ENCODE measurements around the gene GNB3.
A peak's percentile ranks its signal among the peaks of the same experiment; 100 is the strongest.
"Not testable (repeated sequence)": the region's sequence is repeated elsewhere in the genome, so short reads cannot be mapped to it uniquely, and the experiment has no call there.

Gene GNB3

DNA sequence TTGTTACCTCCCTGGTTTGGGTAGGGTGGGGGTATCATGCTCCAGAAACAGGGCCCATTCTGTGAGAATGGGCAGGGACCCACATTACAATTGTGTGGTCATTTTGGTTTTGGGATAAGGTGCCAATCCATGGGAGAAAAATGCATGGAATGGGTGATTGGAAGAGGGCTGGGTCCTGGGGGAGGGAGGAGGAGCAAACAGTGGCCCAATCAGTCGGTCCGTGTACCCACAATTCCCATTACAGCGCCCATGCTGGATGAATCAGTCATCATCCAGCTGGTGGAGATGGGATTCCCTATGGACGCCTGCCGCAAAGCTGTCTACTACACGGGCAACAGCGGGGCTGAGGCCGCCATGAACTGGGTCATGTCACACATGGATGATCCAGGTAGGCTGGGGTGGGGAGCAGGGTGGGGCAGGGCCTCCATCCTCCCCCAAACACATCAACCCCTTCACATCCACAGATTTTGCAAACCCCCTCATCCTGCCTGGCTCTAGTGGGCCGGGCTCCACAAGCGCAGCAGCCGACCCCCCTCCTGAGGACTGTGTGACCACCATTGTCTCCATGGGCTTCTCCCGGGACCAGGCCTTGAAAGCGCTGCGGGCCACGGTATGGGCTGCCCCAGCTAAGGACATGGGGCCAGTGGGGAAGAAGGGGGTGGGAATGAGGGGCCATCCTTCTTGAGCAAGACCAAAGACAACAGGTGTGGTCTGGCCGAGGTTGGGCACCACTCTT lies 23.0 kb downstream of the GNB3 start:
- DNase-seq, result no peak

GRCh38 chr12:6865307-6865706 lies 24.6 kb downstream of the GNB3 start:
- not testable (repeated sequence) for DNase-seq

DNA sequence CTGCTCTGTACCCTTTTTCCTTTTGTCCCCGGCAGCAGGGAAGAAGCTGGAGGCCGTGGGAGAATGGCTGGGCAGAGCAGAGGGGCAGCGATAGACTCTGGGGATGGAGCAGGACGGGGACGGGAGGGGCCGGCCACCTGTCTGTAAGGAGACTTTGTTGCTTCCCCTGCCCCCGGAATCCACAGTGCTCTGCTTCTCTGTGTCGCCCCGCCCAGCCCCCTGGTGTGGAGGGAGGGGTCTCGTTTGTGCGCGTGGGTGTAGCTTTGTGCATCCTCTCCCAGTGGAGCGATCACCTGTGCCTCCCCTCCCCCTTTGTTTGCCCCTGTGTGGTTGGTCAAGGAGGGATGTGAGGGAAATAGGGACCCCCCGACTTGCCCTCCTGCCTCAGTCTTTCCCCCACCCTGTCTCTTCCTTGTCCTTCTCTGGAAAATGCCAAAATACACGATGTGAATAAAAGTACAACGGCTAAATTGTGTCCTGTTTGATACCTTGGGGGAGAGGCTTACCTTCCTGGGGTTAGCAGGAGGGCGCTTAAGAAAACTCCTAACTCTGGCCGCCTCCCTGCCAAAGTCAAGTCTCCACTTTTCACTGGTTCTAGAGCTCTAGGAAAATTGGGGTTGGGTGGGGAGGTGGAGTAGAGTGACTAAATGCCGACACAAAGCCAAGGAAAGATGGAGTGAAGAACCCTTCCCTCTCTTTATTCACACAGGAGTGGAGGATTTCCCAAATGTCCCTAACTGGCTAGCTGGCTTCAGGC lies 25.6 kb downstream of the GNB3 start:
- DNase-seq, result no peak

GRCh38 chr12:6866920-6867412 lies 26.2 kb downstream of the GNB3 start:
- DNase-seq, result no peak

DNA sequence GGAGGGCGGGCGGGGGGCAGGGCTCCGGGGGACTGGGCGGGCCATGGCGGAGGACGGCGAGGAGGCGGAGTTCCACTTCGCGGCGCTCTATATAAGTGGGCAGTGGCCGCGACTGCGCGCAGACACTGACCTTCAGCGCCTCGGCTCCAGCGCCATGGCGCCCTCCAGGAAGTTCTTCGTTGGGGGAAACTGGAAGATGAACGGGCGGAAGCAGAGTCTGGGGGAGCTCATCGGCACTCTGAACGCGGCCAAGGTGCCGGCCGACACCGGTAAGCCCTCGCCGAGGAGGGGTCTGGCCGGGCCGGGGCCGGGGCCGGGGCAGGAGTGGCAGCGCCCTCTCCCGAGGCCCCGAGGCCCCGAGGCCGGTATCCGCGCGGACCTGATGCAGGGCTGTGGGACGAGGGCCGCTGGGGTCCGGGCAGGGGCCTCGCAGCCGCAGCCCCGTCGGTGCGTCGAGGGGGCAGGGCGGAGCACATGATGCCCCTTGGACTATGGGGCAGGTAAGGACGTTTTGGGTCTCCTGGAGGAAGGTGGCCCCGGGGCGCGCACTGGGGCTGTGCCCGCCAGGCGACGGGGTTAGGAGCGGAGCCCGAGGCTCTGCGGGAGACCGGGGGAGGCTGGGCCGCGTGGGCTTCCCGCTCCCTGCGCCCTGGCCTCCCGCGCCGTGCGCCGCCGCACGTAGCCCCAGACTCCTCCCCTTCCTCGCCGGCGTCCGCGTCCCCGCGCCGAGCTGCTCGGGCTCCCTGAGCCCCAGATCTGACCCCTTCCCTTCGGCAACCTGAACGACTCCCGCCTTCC lies 26.9 kb downstream of the GNB3 start, which contains the start of gene TPI1:
TSS of gene TPI1 (plus strand) at position 119 of the 798 bp plus-strand sequence. CDS start at position 155, 36 bp downstream.
- DNase-seq, result peak; percentile 60

DNA sequence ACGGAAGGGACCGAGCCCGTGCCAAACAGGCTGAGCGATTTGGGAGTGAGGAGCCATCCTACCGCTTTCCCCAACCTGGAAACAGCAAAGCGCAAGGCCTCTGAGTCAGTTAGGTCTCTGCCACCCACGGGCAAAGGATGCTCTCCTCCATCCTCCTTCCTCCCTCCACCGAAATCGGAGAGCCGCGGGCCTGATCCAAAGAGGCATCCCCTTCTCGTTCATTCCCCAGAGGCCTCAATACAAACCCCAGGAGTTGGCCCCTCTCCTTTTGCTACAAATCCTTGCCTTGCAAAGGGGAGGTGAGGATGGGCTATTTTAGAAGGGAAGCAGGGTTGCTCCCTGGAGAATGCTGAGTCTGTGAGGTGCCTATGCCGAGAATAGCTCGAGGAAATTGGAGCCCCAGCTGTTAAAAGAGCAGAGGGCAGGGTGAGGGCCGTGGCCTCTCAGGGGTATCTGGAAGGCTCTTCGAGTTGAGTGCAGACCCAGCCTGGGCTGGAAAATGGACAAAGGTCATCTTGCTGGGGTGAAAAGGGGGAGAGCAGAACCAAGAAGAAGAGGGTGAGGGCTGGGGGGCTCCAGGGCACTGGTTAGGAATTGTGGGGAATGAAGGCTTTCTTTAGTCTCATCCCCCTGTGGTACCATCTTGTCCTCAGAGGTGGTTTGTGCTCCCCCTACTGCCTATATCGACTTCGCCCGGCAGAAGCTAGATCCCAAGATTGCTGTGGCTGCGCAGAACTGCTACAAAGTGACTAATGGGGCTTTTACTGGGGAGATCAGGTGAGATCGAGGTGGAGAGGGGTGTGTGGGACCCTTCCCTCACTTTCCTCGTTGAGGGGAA lies 27.7 kb downstream of the GNB3 start:
- DNase-seq, result no peak

DNA sequence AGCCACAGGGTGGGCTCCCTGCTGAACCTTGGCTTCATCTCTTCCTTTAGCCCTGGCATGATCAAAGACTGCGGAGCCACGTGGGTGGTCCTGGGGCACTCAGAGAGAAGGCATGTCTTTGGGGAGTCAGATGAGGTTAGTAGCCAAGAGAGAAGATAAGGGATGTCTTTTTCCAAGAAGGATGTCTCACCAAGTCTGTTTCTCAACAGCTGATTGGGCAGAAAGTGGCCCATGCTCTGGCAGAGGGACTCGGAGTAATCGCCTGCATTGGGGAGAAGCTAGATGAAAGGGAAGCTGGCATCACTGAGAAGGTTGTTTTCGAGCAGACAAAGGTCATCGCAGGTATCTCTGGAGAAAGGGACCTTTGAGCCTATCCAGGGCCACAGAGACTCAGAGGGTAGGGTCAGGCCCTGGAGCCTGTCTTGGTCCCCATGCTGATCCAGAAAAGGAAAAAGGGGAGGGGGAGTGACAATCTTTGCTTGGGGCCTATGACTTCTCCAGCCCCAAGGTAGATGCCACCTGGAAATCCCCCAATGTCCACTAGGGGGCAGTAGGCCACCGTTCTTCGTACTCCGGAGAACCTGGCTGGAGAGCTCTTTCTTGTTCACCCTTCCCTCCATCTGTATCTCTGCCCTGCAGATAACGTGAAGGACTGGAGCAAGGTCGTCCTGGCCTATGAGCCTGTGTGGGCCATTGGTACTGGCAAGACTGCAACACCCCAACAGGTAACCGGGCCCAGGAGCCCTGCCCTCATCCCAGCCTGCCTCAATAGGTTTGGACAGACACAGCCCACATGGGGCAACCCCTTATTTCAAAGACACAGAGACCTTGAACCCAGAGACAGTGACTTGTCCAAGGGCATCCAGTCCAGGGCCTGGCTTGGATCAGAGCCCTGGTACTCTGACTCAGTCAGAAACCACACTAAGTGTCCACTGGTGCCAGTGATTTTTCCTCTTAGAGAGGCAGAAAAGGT lies 28.6 kb downstream of the GNB3 start:
- DNase-seq, result peak; percentile 78

GRCh38 chr12:6870304-6870703 lies 29.6 kb downstream of the GNB3 start:
- DNase-seq, result not testable (repeated sequence)

DNA sequence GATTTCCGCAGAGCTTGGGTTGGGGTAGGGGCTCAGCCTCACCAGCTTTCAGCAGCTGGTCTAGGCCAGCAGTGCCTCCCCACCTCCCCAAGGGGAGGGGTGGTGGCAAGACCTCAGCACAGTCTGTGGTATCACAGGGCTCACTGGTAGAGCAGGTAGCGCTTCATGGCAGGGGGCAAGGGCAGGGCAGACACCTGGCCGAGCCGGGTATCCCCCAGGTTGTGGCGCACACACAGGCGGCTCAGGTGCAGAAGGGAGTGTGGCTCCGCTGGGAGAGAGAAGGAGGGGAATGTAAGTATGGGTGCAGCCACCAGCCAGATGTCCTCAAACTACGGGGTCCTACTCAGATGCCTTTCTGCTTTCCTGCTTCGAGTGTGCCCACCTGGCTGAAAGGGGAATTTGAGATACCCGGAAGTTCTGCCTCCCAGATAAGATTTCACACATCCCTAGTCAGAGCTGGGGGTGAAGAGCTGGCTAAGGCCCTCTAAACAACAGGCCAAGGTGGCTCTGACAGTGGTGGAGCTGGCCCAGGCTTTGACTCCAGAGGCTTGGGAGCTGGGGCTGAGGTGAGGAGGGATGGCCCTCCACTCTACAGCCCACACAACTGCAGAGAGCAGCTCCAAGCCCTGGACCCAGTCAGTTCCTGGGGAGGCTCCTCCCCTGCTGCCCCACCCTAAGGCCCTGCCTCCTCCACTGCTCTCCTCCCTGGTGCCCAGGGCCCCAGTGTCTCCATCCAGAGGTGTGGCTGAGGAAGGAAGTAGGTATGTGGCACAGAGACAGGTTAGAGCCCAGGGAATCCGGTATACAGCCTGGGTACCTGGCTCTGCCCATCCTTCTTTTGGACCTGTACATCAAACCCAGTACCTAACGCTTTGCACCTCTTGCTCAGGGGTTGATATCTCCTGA lies 30.6 kb downstream of the GNB3 start:
- DNase-seq, result no peak

- peak; percentile 74 for DNase-seq
Measured at GRCh38 chr12:6872073-6873048, 31.6 kb downstream of the GNB3 start.

DNA sequence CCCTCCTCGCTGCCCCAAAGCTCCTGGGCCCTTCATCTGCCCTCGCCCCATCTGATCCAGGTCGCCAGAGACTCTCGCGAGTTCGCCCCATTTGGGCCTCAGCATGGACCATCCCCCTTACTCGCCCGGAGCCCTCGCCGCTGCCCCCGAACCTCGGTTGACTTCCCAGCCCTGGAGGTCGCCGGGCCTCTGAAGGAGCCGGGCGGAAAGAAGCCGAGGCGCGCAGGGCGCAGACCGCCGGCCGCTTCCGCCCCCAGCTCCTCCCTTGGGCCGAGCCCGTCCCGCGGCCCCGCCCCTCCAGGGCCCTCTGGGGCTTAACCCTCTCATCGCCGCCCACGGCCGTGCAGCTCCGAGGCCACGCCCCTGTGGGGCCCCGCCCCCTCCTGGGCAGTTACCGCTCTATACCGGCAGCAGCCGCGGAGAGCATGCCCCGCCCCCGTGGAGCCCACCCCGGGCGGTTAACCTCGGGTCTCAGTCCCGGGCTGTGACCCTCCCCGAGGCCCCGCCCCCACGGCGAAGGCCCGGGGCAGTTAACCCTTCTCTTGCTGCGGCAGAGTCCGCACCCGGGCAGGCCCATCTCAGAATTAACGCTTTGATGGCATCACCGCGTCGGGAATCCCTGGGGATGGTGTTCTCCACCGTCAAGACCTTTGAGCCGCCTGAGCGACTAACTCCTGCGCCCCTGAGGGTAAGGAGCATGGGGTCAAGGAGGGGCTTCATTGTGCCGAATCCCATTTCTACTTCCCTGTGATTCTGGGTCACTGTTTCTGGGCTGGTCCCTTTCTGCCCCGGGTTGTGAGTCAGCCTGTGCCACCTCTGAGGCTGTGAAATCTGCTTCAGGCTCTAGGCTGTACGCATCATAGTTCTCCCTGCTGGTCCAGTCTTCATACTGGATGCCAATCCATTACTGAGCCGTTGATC lies 32.6 kb downstream of the GNB3 start, which contains the start of gene SPSB2:
TSS of gene SPSB2 (minus strand) at position 210 of the 921 bp plus-strand sequence. CDS start 402 bp downstream, outside the sequence.
- DNase-seq, result peak; percentile 97

DNA sequence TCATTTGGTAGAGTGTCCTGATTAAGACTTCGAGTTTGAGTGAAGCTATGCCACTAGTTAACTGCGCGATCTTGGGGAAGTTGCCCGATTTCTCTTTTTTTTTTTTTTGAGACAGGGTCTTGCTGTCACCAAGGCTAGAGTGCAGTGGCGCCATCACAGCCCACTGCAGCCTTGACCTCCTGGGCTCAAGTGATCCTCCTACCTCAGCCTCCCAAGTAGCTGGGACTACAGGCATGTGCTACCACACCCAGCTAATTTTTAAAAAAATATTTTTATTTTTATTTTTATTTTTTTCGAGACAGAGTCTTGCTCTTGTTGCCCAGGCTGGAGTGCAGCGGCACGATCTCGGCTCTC lies 33.3 kb downstream of the GNB3 start:
- DNase-seq, result not testable (repeated sequence)

DNA sequence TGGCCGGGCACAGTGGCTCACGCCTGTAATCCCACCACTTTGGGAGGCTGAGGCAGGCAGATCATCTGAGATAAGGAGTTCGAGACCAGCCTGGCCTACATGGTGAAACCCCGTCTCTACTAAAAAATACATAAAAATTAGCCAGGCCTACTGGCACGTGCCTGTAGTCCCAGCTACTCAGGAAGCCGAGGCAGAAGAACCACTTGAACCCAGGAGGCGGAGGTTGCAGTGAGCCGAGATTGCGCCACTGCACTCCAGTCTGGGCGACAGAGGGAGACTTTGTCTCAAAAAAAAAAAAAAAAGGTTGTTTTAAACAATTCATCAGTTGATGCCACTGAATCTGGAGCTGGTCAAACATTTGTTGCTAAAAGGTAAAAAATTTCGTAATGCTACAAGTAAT lies 39.1 kb downstream of the GNB3 start:
- not testable (repeated sequence) for DNase-seq

- no peak for DNase-seq
Measured at GRCh38 chr12:6883252-6883651, 42.5 kb downstream of the GNB3 start.

GRCh38 chr12:6883683-6884082 lies 43.0 kb downstream of the GNB3 start:
- no peak for DNase-seq

DNA sequence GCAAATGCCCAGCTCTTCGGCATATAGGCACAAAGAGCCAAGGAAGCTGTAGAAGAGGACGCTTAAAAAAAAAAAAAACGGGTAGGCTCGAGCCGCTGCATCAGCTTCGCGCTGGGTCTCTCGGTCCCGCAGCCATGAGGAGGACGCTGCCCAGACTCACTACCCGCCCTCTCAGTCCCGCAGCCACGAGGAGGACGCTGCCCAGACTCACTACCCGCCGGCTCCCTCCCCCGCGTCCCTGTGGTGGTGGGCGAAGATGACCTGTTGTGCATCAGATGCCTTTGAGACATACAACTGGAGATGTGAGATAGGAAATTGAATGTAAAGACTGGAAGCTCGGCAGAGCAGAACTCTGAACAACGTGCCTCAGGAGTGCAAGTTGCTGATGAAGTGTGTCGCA lies 43.8 kb downstream of the GNB3 start:
- no peak for DNase-seq
